Left forelimb (tissue), 1 donor: ENCODE data around the gene ANKRD30B.
"Not testable (repeated sequence)": the region's sequence is repeated elsewhere in the genome, so short reads cannot be mapped to it uniquely, and the experiment has no call there.

Source experiments
- DNase-seq: peaks from one replicate; pipeline ENCODE4 v3.0.0-alpha.2; 2018; ENCODE audit warnings: low spot score

ANKRD30B gene

GRCh38 chr18:14851533-14851932 is 103.6 kb downstream of the ANKRD30B start:
- DNase-seq = not testable (repeated sequence)

- not testable (repeated sequence) for DNase-seq
These were observed 107.7 kb downstream of the ANKRD30B start for GRCh38 chr18:14855634-14856033.

- DNase-seq = not testable (repeated sequence)
These were observed 108.3 kb downstream of the ANKRD30B start for GRCh38 chr18:14856256-14856655.

GRCh38 chr18:14858514-14858913 is 110.5 kb downstream of the ANKRD30B start:
- DNase-seq = not testable (repeated sequence)

- DNase-seq = not testable (repeated sequence)
These were observed 112.0 kb downstream of the ANKRD30B start for GRCh38 chr18:14859995-14860394.

- DNase-seq = not testable (repeated sequence)
These were observed 118.5 kb downstream of the ANKRD30B start for GRCh38 chr18:14866426-14866825.

GRCh38 chr18:14867988-14868387 is 120.0 kb downstream of the ANKRD30B start:
- DNase-seq = not testable (repeated sequence)

- DNase-seq = not testable (repeated sequence)
These were observed 120.9 kb downstream of the ANKRD30B start for GRCh38 chr18:14868825-14869224.

GRCh38 chr18:14878826-14879225 is 130.9 kb downstream of the ANKRD30B start:
- DNase-seq = not testable (repeated sequence)

GRCh38 chr18:14900435-14900834 is 152.5 kb downstream of the ANKRD30B start:
- no peak for DNase-seq
